Measurements from ENCODE around the gene TP53RK. TPM values are rescaled to one million over a fixed set of nuclear protein-coding genes. Genes with fewer than 3 reads are reported as not detected.

Gene TP53RK
- total RNA-seq, 2 donors from 2014 or later = 6.6 to 11.7 TPM

DNA sequence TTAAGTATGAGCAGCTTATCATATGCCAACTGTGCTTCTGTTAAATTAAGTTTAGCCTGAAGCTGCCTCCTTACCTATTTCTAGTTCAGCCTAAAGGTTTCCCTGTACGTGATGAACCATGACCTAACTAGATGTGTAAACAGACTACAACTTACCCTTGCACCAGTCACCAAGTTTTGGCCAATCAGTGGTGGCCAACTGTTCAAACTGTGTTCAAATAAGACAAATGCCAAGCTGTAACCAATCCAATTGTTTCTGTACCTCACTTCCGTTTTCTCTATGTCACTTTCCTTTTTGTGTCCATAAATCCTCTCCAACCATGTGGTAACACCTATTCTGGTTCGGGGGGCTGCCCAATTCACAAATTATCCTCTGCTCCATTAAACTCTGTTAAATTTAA lies 14.2 kb upstream of the TP53RK start:
- Histone ChIP-seq H3K4me3 (no peak overlapping the region), H3K27ac (no peak overlapping the region), H3K36me3 (replicated peaks in 1 of 2; ENCODE audit: insufficient read depth in 1 of 2, low read depth in 2 of 2) (no peaks in the 10 kb centered on the region), H3K4me1 (no peaks in the 10 kb centered on the region), H3K27me3 (no peaks in the 10 kb centered on the region), H3K9me3 (no peaks in the 10 kb centered on the region)
- TF ChIP-seq, protein P1, sequence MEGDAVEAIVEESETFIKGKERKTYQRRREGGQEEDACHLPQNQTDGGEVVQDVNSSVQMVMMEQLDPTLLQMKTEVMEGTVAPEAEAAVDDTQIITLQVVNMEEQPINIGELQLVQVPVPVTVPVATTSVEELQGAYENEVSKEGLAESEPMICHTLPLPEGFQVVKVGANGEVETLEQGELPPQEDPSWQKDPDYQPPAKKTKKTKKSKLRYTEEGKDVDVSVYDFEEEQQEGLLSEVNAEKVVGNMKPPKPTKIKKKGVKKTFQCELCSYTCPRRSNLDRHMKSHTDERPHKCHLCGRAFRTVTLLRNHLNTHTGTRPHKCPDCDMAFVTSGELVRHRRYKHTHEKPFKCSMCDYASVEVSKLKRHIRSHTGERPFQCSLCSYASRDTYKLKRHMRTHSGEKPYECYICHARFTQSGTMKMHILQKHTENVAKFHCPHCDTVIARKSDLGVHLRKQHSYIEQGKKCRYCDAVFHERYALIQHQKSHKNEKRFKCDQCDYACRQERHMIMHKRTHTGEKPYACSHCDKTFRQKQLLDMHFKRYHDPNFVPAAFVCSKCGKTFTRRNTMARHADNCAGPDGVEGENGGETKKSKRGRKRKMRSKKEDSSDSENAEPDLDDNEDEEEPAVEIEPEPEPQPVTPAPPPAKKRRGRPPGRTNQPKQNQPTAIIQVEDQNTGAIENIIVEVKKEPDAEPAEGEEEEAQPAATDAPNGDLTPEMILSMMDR (IDR thresholded peaks at IDR 0.05) = no peak
- no peak for TF ChIP-seq POLR2A (IDR thresholded peaks at IDR 0.05)
- DNase-seq (no peak), ATAC-seq (no peak)
- intact Hi-C loops (cut with DNase I) = no loop called here
- WGBS, 2 donors = 59% methylated on average over 3 of the region's 3 CpGs

DNA sequence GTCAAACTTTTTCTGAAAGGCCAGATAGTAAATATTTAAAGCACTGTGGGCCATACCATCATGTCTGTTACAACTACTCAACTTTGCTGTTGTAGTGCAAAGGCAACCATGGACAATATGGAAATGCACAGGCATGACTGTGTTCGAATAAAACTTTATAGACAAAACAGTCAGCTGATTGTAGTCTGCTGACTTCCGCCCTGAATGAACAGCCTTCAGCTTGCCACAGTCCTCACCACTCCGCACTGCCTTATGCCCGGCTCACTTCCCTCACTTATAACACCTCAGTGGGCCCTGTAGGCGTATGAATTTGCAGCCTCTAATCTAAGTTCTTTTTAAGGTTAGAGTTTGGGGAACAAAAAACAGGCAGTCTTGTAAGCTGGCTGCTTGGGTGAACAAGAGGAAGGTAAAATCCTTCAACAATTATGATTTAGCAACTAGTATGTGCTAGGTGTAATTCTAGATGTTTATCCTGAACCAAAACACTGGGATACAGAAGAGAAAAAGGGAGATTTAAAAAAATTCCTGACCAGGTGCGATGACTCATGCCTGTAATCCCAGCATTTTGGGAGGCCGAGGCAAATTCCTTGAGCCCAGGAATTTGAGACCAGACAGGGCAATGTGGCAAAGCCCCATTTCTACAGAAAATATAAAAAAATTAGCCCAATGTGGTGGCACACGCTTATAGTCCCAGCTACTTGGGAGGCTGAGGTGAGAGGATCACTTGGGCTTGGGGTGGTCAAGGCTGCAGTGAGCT lies 13.4 kb upstream of the TP53RK start:
- no peaks in the 10 kb centered on the region for H3K27me3 ChIP-seq
- 88 to 92% methylated on average over 8 of the region's 8 CpGs for WGBS, 2 donors
- intact Hi-C loops (cut with DNase I) = no loop called here
- TF ChIP-seq, protein P1 (IDR thresholded peaks at IDR 0.05) = no peak
- no peak for TF ChIP-seq POLR2A (IDR thresholded peaks at IDR 0.05)
- no peak overlapping the region for H3K27ac ChIP-seq
- H3K4me1 ChIP-seq = no peaks in the 10 kb centered on the region
- H3K36me3 ChIP-seq (replicated peaks in 1 of 2; ENCODE audit: insufficient read depth in 1 of 2, low read depth in 2 of 2) = no peaks in the 10 kb centered on the region
- H3K4me3 ChIP-seq = no peak overlapping the region
- DNase-seq = no peak
- H3K9me3 ChIP-seq = no peaks in the 10 kb centered on the region
- ATAC-seq = no peak

DNA sequence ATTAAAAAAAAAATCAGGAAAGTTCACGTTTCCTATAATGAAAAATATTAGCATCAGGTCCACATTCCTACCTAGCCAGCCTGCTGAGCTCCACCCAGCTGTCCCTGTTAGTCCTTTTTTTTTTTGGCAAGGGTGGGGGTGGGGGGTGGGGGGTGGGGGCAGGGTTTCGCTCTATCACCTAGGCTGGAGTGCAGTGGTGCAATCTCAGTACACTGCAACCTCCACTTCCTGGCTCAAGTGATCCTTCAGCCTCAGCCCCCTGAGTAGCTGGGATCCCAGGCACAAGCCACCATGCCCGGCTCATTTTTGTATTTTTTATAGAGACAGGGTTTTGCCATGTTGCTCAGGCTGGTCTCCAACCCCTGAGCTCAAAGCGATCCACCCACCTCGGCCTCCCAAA lies 12.7 kb upstream of the TP53RK start:
- Histone ChIP-seq H3K27ac (no peak overlapping the region), H3K9me3 (no peaks in the 10 kb centered on the region), H3K4me3 (no peak overlapping the region), H3K27me3 (no peaks in the 10 kb centered on the region), H3K36me3 (replicated peaks in 1 of 2; ENCODE audit: insufficient read depth in 1 of 2, low read depth in 2 of 2) (no peaks in the 10 kb centered on the region), H3K4me1 (no peaks in the 10 kb centered on the region)
- WGBS, 2 donors = 80 to 88% methylated on average over 4 to 5 of the region's 5 CpGs
- intact Hi-C loops (cut with DNase I) = no loop called here
- TF ChIP-seq POLR2A (IDR thresholded peaks at IDR 0.05) = no peak
- TF ChIP-seq, protein P1 (IDR thresholded peaks at IDR 0.05) = no peak
- DNase-seq = no peak
- no peak for ATAC-seq

DNA sequence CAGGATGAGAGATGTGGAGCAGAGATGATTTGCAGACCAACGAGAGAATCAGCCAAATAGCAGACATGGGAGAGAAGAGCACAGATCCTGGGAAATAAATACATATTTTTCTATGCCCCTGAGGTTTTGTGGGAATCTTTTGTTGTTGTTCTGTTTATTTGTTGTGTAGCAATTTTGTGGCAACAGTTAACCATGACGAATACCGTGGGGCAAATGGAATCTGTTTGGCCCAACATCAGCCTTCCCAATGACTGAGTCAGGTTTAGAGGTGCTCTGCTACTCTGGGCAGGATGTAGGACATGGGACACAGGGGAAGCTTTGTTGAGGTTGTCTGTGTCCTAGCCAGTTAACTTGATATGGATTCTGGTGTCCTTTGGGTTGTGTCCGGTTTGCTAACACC lies 12.3 kb upstream of the TP53RK start:
- 57 to 60% methylated on average over 4 of the region's 4 CpGs for WGBS, 2 donors
- Histone ChIP-seq H3K4me3 (no peak overlapping the region), H3K27ac (no peak overlapping the region), H3K36me3 (replicated peaks in 1 of 2; ENCODE audit: insufficient read depth in 1 of 2, low read depth in 2 of 2) (no peaks in the 10 kb centered on the region), H3K27me3 (no peaks in the 10 kb centered on the region), H3K4me1 (no peaks in the 10 kb centered on the region), H3K9me3 (no peaks in the 10 kb centered on the region)
- DNase-seq (no peak), ATAC-seq (no peak)
- intact Hi-C loops (cut with DNase I) = no loop called here
- TF ChIP-seq POLR2A (IDR thresholded peaks at IDR 0.05) = no peak
- TF ChIP-seq, protein P1 (IDR thresholded peaks at IDR 0.05) = no peak

DNA sequence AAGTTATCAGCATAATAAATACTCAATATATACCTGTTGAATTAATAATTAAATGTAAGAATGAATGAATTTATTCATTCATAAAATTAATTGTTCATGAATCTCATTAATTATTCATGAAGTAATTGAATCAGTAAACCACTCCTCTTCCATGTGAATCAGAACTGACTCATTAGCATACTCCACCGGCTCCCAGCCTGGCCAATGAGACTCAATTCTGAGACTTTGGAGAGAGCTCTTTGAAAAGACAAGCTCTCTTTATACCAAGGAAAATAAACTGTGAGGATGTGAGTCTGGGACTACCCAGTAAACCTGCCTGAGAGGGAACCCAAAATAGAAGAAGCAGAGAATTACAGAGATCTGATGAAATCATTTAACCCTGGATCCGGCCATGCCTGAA lies 11.8 kb upstream of the TP53RK start:
- 68 to 76% methylated on average over 2 of the region's 2 CpGs for whole genome bisulfite sequencing, 2 donors
- intact Hi-C loops (cut with DNase I) = no loop called here
- no peak overlapping the region for H3K4me3 ChIP-seq
- no peak overlapping the region for H3K27ac ChIP-seq
- TF ChIP-seq POLR2A (IDR thresholded peaks at IDR 0.05) = no peak
- TF ChIP-seq, protein P1 (IDR thresholded peaks at IDR 0.05) = no peak
- no peaks in the 10 kb centered on the region for H3K9me3 ChIP-seq
- no peaks in the 10 kb centered on the region for H3K4me1 ChIP-seq
- DNase-seq = no peak
- no peaks in the 10 kb centered on the region for H3K36me3 ChIP-seq (replicated peaks in 1 of 2; ENCODE audit: insufficient read depth in 1 of 2, low read depth in 2 of 2)
- no peaks in the 10 kb centered on the region for H3K27me3 ChIP-seq
- ATAC-seq = no peak

All from body of pancreas (tissue), 4 donors.